Myocyte (in vitro differentiated cells): ENCODE results near the gene RAB9A. TPM values are rescaled to one million over a fixed set of nuclear protein-coding genes. Genes with fewer than 3 reads are reported as not detected.
"Not testable (repeated sequence)": the region's sequence is repeated elsewhere in the genome, so short reads cannot be mapped to it uniquely, and the experiment has no call there.

Experiments used
- DNase-seq: peaks from one replicate; pipeline ENCODE4 v3.0.0-alpha.2; 2012; ENCODE audit warnings: low read depth
- total RNA-seq: library from RNA; depleted of rRNA; stranded (reverse); fragments of >200 nt; gene quantifications from 2 replicates; pipeline ENCODE4 v1.2.3, GENCODE V29; 2014

The RAB9A gene
- total RNA-seq, 1 donor from 2014 or later = 40.3 TPM

- no peak for DNase-seq
Observed at GRCh38 chrX:13700380-13700779, 11.5 kb downstream of the RAB9A start.

- DNase-seq = no peak
Observed at GRCh38 chrX:13702111-13702789, 13.3 kb downstream of the RAB9A start.

- DNase-seq = no peak
Observed at GRCh38 chrX:13703135-13703534, 14.2 kb downstream of the RAB9A start.

GRCh38 chrX:13703589-13703988, 14.7 kb downstream of the RAB9A start:
- no peak for DNase-seq

GRCh38 chrX:13711141-13711540, 22.2 kb downstream of the RAB9A start:
- DNase-seq = no peak

GRCh38 chrX:13716455-13716854, 27.5 kb downstream of the RAB9A start:
- no peak for DNase-seq

- no peak for DNase-seq
Observed at GRCh38 chrX:13716905-13717304, 28.0 kb downstream of the RAB9A start.

- no peak for DNase-seq
Observed at GRCh38 chrX:13717700-13718472, 29.0 kb downstream of the RAB9A start.

GRCh38 chrX:13719192-13719856, 30.4 kb downstream of the RAB9A start:
- no peak for DNase-seq

- no peak for DNase-seq
Observed at GRCh38 chrX:13721371-13721770, 32.4 kb downstream of the RAB9A start.

GRCh38 chrX:13721819-13722519, 33.0 kb downstream of the RAB9A start:
- peak; percentile 81 for DNase-seq

GRCh38 chrX:13724878-13725277, 36.0 kb downstream of the RAB9A start:
- DNase-seq = not testable (repeated sequence)

- not testable (repeated sequence) for DNase-seq
Observed at GRCh38 chrX:13726583-13726982, 37.7 kb downstream of the RAB9A start.

- not testable (repeated sequence) for DNase-seq
Observed at GRCh38 chrX:13730523-13730922, 41.6 kb downstream of the RAB9A start.

- no peak for DNase-seq
Observed at GRCh38 chrX:13732246-13733067, 43.5 kb downstream of the RAB9A start.

- no peak for DNase-seq
Observed at GRCh38 chrX:13733506-13733905, 44.6 kb downstream of the RAB9A start.

GRCh38 chrX:13734278-13735172, 45.6 kb downstream of the RAB9A start, which contains the start of the genes OFD1 and TRAPPC2:
Gene OFD1 (plus strand): TSS chrX:13734748. CDS start chrX:13735072, 324 bp downstream.
Gene TRAPPC2 (minus strand): TSS chrX:13734620. CDS start chrX:13719963, 14,657 bp downstream.
- DNase-seq = peak; percentile 92

- DNase-seq = no peak
Observed at GRCh38 chrX:13741695-13742094, 52.8 kb downstream of the RAB9A start.
